Renal cortical epithelial cell (primary cell): ENCODE results near the gene ARHGAP15. TPM values are rescaled to one million over a fixed set of nuclear protein-coding genes. Genes with fewer than 3 reads are reported as not detected.
A peak's percentile ranks its signal among the peaks of the same experiment; 100 is the strongest.

Experiments
- DNase-seq: peaks from one replicate; pipeline ENCODE4 v3.0.0-alpha.2; 2011; ENCODE audit warnings: low read depth
- total RNA-seq: library from RNA; depleted of rRNA; stranded (reverse); fragments of >200 nt; gene quantifications from 2 replicates; pipeline ENCODE4 v1.2.3, GENCODE V29; 2014

Gene ARHGAP15
- total RNA-seq, 1 donor from 2014 or later: not detected

DNA sequence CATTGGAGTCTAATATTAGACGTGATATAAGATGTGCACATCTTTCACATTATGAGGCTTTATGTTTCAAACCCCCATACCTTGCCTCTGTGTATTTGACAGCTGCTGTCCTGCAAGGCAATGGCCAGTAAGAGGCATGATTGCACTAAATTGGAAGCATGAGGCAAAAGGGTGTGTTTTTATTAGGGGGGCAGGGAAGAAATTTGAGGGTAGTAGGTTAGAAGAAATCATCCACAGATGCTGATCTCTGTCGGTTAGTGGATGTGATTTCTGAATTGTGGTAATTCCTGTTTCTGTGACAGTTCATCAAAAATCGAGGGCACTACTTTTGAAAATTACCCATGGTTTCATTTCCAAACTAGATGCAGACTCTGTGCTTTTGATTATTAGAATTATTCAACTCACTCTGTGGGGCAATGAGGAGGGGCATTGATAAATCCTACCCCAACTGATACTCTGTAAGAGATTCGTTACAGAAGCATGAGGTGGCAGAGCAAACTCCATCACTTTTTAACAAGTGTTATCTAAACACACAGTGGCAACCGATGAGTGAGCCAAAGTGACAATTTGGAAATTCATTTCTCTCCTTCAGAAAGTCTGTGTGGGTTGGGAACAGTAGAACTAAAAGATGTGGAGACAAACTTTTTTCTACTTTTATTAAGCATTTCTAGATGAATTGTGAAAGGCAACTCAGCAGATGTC lies 453.0 kb downstream of the ARHGAP15 start:
- no peak for DNase-seq

DNA sequence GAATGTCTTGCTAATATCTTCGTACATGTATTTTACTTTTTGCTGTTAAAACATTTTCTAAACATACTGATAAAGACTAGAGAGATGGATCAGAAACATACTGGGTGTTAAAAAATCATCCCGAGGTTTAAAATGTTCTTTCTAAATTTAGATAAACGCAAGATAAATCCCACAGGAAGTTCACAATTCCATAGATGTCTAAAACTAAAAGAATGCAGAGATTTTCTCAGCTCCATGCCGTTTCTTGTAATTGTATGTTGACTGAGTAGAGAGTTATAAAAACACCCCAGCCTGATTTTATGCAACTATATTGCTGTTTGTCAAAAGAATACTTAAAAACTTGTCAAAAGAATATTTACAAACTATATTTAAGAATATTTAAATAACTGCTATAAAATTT lies 455.7 kb downstream of the ARHGAP15 start:
- no peak for DNase-seq

DNA sequence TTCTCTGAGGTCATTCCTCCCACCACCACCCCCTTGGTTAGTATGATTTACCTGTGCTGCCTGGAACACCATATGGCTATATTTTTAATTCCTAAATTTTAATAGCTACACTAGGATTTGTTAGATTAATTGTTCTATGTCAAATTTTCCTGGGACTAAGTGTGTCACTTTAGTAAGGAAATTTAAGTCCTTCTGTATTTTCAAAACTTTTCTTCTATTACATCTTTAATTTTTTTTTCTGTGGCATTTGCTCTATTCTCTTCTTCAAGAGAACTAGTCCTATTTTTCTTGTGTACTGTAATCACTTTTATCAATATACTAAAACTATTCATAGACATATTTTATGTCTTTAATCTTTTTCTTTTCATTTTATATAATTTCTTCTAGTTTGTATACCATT lies 456.9 kb downstream of the ARHGAP15 start:
- no peak for DNase-seq

DNA sequence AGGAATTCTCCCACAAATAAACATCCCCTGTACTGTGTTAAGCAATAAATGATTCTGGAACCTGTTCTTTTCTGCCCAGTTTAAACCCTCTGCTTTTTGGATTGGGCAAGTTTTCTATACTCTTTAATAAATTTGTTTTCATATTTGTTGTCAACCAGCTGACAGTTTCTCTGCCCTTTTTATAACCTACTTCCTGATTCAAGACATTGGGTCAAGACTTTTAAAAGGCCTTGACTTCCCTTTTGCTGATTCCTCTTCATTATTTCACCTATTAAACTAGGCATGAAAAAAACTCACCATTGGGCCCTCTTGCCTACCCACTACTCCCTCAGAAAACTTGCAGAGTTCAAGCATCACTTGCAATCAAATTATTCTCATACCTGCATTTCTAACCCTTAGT lies 459.5 kb downstream of the ARHGAP15 start:
- DNase-seq: no peak

DNA sequence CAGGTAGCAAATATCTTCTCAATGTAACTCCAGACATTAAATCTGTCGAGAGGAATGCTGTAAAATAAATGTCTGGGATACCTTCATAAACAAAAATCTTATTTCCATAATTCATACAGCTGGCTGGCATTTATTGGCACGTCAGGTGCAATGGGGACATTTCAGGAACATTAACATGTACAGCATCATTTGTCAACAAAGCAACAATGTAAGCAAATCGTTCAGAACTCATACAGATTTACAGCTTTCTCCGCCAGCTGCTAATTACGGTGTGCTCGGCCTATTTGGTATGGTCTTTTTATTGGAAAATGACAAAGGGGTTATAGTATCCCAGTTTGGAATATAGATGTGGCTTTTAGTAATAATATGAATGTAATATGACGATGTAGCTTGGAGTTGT lies 464.9 kb downstream of the ARHGAP15 start:
- DNase-seq: no peak

DNA sequence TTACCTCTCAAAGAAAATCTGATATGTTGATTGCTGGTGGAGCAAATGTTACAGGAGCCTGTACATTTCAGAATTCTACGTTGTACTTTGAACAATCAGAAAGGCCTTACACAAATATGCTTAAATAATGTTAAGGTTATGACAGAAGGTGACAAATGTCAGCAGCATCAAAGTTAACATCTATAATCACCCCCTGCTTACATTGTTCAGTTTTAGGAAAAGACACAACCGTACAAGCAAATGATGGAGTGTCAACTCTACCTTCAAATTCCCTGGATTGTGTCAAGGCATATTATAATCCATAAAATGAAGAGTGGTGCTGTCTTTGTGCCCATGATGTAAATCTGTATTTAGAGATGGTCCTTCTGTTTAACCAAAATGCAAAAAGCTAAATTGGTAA lies 465.5 kb downstream of the ARHGAP15 start:
- no peak for DNase-seq

DNA sequence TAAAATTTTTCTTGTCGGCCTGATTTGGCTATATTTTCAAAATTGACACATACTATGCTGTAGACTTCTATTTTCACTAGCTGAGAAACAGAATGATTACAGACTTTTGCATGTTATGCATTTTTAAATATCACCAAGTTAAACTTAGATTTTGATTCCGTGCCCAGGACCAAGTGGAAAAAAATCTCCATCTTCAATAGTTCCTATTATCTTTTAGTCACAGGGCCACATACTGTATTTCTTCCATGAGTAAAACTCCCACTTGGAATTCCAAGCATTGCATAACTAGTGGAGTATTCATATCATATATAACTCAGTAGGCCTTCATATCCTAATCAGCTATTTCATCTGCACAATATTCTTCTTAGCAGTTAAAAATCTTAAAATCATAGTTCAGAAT lies 470.9 kb downstream of the ARHGAP15 start:
- DNase-seq: no peak

DNA sequence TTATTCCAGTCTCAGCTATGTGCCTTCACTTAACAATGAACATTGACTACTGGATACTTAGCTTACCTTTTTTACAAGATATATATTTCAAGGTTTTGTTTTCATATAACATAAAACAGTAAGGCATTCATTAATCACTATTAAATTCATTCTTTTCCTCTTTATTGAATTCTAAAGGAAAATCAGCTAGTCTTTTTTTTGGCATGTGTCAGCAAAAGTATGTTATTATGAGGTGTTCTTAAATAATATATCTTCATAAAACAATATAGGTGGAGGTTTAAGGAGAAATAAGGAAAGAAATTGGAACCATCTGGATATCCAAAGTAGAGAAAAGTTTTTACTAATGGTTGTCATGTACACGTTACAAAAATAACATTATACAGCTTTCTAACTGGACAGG lies 472.6 kb downstream of the ARHGAP15 start:
- no peak for DNase-seq

DNA sequence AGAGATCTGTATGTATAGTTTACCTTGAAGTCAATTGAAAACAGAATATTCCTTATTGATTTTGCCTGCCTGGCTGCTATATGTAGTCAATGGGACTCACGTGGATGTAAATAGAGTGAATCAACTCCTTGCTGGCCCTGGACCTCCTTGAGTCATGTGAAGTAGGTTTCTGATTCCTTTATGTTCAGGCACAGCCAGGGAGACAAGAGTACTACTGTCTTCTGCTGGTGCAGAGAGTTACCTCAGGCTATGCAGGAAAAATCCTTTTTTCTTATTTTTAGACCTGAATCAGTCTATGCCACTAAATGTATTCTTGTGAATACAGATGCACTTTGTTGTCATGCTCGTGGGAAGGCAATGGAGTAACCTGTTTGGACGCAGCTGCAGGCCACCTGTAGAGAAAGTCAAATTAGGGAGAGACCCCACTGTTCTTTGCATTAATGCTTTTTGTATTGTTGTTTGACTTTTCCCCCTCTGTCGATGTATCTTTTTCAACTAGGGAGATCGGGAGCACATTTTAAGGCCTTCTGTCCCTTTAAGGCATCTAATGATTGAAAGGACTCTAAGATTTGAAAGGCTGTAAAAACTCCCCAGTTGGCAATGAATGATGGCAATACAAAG lies 473.9 kb downstream of the ARHGAP15 start:
- DNase-seq: no peak

DNA sequence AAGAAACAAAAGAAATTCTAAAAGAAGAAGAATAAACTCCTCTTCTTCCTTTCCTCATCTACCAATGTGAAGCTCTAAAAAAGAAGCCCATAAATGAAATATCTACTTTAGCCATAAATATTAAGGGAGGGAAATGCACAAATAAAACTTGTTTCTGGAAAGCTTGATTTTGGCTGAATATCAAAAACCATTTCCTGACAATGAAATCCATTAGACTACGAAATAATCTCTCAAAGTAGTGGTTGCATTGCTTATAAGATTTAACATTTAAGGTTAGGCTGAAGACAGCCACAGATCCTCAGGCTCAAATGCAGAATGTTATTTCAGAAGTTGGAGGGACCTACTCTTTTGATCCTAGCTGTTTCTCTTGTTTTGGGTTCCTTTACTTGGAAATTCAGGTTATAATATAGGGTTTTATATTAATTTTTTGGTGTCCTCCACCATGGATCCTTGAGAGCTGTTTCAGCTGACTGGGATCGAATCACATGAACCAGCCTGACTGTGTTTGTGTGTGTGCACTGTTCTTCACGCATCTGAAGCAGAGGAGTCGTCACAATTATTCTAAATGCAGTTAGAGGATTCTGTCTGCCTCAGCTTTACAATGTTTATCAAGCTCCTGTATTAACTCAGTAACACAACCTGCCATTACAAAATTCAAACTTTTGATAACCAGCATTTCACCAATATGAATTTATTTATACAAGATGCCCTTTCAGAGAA lies 474.8 kb downstream of the ARHGAP15 start:
- DNase-seq: no peak

DNA sequence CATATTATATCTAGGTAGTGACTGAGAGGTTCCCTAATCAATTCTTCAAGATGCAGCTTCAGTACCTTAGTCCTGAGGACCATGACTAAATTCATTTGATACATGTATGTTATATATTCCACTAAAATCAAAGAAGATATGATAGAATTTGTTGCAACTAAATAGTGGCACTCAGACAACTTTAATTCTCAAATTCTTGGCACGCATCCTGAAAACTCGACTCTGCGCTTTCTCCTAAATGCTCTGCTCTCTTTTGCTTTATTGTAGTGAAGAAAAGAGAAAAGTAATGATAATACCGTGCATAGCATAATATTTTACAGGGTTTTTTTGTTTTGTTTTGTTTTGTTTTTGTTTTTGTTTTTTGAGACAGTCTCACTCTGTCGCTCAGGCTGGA lies 475.3 kb downstream of the ARHGAP15 start:
- no peak for DNase-seq

DNA sequence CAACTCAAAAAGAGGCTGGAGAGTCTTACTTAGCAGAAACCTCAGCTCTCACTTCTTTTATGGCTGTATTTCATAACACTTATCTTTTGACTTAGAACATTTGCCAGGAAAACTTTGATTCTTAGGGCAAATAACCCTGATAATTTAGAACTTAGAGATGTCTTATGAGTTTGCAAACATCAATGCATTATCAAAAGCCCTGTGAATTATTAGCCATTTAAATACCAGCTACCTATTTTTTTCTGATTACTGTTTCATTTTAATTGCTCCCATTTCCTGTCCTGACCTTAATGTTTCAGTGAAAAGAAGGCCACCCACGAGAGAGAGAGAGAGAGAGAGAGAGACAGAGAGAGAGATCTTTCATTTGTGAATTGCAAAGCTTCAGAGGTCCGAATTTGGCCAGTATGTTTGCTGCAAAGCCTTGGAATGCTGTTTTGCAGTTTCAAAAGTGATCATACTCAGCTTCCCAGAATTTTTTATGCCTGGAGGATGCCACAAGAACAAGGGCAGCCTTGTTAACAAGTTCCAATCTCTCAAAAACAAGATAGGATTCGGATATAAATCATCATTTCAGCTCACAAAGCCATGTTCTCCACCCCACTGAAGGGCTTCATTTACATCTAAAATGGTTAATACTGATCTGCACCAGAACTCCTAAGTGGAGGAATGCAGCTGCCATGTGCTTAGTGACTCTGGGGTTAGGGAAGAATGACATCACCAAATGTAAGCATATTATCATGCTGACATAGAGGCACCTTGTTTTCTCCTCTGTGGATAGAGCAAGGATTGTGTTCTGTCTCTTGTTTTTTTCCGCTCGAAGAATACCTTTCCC lies 478.2 kb downstream of the ARHGAP15 start:
- DNase-seq: peak; percentile 6

DNA sequence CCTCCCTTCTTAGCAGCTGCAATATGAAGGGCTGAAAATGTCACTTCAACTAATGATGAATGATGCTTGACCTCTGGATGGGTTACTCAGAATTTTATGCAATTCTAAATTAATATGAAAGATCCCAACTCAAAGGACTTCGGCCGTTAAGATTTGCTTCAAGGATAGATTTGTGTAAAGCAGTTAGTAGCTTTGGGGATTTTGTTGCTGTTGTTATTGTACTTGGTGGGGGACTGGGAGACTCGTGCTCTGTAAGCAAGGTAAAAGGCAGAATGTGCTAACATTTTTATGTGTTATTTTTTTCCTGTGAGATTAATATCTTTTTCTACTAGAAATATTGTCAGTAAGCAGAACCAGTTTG lies 478.8 kb downstream of the ARHGAP15 start:
- DNase-seq: no peak

DNA sequence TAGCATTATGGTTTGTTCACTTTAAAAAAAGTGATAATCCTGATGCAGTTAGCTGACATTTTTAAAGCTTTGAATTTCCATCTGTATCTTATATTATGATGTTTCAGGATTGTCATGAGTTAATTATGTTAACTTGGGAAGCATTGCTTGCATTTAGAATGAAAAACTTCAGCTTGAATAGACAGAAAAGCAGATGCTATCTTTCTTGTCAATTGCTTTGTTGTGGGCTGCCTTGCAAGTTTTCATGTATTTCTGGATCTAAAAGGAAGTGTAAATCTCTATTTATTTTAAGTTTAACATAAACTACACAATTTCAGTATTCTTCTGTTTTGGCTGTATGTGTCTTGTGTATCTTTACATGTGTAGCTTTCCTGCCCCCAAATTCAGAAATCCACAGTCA lies 479.5 kb downstream of the ARHGAP15 start:
- DNase-seq: no peak

DNA sequence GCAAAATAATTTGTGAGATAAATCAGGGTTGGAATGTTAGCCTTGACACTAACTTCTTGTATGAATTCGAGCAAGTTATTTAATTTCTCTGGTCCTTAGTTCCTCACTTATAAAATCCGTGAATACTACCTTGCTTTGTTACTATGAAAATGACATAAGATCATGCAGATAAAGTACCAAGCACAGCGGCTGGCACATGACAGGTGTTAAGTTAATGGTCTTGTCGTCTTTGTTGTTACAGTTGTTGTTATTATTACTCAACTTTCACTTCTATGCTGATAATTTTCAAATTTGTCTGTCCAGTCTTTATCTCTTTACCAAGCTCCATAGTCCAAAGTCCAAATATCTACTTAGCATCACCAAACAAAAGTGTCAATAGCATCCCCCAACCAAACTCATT lies 482.1 kb downstream of the ARHGAP15 start:
- no peak for DNase-seq

DNA sequence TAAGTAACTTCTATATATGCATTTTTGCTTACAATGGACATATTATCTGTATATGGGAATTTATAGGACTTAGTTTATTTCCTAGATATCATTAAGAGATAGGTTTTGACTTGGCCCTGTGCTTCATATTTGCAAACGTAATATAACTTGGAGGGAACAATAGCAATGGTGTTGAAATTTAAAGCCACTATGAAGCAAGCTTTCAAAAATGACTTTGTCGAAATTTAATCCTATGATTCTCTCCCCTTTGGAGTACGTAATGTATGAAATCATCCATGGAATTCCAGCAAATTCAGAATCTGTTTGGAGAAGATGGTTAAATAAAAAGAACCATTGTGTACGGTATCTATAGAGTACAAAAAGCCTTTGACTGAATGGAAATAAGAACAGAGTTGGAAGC lies 486.3 kb downstream of the ARHGAP15 start:
- DNase-seq: no peak

DNA sequence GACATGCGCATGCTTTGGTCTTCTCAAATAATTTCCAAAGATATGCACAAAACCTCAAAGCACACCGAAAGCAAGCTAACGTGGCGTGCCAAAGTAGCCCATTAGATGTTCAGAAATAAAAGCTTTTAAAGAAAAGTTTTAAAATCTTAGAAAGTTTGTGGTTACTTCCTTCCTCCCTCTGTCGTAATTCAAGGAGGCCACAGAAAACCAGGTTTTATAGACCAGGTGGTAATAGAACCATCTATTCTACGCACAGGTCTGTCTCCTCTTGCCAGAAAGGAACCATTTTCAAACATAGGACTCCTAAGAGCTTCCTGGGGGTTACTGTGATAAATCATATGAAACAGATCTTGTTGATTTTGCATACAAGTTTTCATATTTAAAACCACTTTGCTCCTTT lies 487.2 kb downstream of the ARHGAP15 start:
- no peak for DNase-seq

DNA sequence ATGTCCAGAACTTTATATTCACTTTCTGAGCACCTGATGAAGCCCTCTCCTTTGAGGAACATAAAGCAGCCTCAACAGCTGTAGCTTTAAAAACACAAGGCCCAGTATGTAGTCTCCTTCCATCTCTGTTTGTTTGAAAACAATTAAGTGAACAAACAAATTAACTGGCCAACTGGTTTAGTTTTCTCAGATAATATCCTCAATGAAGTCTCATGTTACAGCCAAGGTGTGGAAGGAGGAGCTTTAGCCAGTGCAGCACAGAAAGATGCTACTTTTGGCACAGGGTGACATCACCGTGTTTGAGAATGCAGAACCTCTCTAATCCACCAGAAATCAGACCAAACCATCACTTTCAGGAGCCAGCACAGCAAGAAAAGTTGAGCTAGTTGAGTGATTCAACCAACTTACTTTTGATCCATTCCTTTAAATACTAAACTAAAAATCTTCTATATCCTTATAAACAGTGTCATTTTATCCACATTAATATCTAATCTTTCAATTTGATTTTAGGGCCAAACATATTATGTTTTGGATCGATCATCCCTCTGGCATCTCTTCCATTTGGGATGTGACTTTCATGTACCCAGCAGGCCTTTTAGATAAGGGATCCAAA lies 488.7 kb downstream of the ARHGAP15 start:
- DNase-seq: no peak

DNA sequence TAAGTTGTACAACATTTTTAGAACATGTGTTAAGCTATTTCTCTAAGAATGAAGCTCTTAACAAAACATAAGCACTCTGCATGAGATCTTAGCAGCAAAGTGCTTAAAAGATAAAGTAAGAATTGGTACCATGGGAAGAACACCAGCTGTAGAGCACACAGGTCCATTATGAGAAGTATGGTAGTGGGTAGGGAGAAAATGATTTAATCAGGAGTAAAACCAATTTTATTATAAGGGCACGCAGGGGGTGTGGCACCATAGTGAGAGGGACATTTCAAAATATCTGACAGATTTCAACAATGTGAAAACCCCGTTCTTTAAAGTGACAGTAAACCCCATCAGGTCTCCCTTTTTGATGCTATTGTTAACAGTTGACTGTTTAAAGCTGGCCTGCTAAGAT lies 492.9 kb downstream of the ARHGAP15 start:
- no peak for DNase-seq

DNA sequence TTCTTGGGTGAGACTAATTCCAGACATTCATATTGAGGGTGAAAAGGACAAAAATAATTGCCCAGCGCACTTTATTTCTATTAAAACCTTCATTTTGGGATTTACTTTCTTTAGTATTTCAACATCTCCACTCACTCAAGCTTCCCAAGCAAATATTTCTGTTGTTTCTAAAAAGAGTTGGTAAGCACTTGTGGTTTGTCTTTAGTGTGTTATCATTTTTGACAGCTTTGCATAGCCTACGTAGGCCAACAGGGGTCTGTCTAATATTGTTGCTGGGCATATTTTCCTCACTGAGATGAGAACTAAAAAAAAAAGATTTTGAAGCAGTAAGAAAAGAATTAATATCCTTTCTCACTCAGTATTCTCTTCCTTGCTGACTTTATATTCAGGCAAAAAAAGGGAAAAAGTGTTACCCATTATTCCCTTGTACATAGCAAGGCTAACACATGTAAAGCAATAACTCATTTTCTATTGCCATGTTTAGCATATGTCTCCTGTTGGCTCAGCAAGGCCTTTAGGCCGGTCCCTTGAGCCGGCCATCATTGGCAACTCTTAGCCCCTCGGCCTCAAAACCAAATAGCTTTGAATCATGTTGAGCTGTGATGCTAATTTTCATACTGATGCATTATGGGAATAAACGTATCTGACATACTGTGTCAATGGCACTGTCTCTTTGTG lies 494.2 kb downstream of the ARHGAP15 start:
- DNase-seq: no peak

DNA sequence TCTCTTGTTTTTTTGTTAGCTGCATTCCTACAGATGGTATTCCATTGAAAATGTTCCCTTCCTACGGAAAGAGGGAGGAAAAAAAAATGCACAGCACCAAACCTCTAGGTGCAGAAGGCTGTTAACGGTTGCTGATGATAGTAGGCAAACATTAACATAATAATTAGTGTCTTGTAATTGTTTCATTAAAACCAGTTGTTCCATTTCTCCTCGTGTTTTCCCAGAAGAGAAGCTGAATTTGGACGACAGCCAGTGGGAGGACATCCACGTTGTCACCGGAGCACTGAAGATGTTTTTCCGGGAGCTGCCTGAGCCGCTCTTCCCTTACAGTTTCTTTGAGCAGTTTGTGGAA lies 494.7 kb downstream of the ARHGAP15 start:
- DNase-seq: no peak

DNA sequence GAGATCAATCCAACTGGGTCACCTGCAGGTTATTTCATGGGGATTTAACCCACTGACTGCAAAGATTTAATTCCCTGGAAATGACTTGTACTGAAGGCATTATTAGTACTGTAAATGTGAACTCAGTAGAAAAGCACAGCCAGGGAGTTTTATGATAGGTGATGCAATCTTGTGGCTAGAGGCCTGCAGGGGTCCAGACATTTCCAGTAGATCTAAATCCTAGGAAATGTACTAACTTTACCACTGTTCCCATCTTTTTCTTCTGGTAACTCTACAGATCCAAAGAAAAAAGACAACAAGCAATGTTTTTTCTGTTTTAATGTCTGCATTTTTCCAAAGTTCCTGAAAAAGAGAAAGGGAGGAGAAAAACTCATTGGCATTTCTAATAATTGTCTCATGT lies 500.1 kb downstream of the ARHGAP15 start:
- peak; percentile 73 for DNase-seq
